Upper lobe of left lung (tissue), 4 donors: ENCODE measurements around the gene ARHGAP26.

Experiments
- CTCF ChIP-seq, 6 experiments: fragments of 450-650 bp in 4 of 6; fragments of 200-600 bp in 2 of 6; sonication (generic) in 2 of 6; IDR thresholded peaks; one replicate each; pipeline ENCODE4 v1.5.1; 2016 to 2019; ENCODE audit warnings: antibody characterized with exemption in 6 of 6
- EP300 ChIP-seq, 4 donors: sonication (generic); formaldehyde crosslinking; IDR thresholded peaks; one replicate each; pipeline ENCODE4 v1.5.1; 2017; ENCODE audit warnings: antibody characterized with exemption in 4 of 4, control low read depth in 2 of 4
- POLR2A ChIP-seq, 4 donors: fragments of 450-650 bp; IDR thresholded peaks; one replicate each; pipeline ENCODE4 v1.5.1; 2016 to 2017; ENCODE audit warnings: antibody characterized with exemption in 4 of 4, mild to moderate bottlenecking in 2 of 4
- POLR2AphosphoS5 ChIP-seq, 2 donors: sonication (generic); formaldehyde crosslinking; IDR thresholded peaks; one replicate each; pipeline ENCODE4 v1.5.1; 2017; ENCODE audit warnings: antibody characterized with exemption in 2 of 2

- TF ChIP-seq POLR2A (IDR thresholded peaks at IDR 0.05) (no peak), CTCF (IDR thresholded peaks at IDR 0.05) (no peak), EP300 (IDR thresholded peaks at IDR 0.05) (no peak), POLR2AphosphoS5 (IDR thresholded peaks at IDR 0.05) (no peak)
Measured at GRCh38 chr5:142860270-142860669, 90.1 kb downstream of the ARHGAP26 start.
